Choroid plexus epithelial cell (primary cell): ENCODE measurements around the gene APOA5.
"Not testable (repeated sequence)": the region's sequence is repeated elsewhere in the genome, so short reads cannot be mapped to it uniquely, and the experiment has no call there.

Experiments used
- DNase-seq: peaks from one replicate; pipeline ENCODE4 v3.0.0-alpha.2; 2010; ENCODE audit warnings: low read depth
- H3K4me3 ChIP-seq: 2 replicates; pipeline ENCODE4 v1.5.1; 2011; ENCODE audit warnings: low read depth, mild to moderate bottlenecking, control low read depth, low read length, moderate library complexity
- CTCF ChIP-seq: conservative IDR thresholded peaks from 2 replicates; pipeline ENCODE4 v1.5.1; 2011; ENCODE audit warnings: low read depth, mild to moderate bottlenecking, control low read depth, inconsistent platforms, low read length, moderate library complexity

APOA5 gene

GRCh38 chr11:116807601-116808261, 16.1 kb upstream of the APOA5 start:
- DNase-seq: no peak
- no peak overlapping the region for H3K4me3 ChIP-seq
- TF ChIP-seq CTCF: no peak

DNA sequence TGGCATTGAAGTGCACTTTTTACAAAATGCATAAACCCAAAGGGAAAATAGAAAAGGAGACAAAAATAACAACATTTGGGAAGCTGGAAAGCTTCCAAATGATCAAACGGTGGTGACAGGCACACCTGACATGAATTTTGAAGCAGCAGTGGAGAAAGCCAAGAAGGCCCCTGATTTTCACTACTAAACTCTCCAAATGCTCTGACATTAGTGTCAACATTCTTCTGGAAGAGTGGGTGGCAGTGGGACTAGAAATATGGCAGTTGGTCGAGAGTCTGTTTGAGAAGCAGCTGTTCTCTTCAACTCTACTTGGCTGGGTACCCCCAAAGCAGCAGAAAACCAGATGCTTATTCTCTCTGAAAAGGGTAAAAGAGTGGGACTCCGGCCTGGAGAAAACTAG, 12.3 kb upstream of the APOA5 start:
- H3K4me3 ChIP-seq: no peak overlapping the region
- DNase-seq: no peak
- TF ChIP-seq CTCF: no peak

DNA sequence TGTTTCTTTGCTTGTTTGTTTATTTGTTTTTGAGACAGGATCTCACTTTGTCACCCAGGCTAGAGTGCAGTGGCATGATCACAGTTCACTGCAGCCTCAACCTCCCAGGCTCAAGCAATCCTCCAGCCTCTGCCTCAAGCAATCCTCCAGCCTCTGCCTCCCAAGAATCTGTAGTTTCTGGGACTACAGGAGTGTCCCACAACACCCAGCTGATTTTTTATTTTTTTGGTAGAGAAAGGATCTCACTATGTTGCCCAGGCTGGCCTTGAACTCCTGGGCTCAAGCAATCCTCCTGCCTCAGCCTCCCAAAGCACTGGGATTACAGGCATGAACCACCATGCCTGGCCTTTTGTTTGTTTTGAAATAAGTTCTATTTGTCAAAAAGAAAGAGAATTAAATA, 10.0 kb upstream of the APOA5 start:
- H3K4me3 ChIP-seq, DNase-seq: not testable (repeated sequence)

DNA sequence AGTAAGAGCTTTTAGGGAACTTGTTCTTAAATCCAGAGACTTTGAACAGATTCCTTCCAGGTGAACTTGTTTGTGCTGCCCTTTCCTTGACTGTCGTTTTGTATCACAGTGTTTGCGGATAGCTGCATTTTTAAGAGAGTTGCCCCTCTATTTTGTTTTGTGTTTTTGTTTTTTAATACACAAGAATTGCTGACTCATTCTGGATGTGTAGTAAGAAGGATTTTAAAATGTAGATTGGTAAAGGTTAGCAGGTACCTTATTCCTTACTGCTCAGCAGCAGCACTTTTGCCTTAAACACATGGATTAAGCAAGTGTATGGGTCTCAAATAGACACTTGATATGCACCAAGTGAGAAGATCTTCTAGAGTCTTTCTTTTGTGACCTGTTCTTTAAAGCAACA, 8.9 kb upstream of the APOA5 start:
- no peak overlapping the region for H3K4me3 ChIP-seq
- TF ChIP-seq CTCF: no peak
- no peak for DNase-seq

DNA sequence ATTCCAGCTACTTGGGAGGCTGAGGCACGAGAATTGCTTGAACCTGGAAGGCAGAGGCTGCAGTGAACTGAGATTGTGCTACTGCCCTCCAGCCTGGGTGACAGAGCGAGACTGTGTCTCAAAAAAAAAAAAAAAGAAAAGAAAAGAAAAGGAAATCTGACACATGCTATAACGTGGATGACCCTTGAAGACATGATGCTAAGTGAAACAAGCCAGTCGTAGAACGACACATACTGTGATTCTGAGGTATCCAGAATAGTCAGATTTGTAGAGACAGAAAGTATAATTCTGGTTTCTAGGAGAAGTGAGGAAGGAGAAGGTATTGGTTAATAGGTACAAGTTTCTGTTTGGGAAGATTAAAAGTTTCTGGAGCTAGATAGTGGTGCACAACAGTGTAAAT, 6.7 kb upstream of the APOA5 start:
- no peak for DNase-seq
- H3K4me3 ChIP-seq: no peak overlapping the region
- TF ChIP-seq CTCF: no peak

DNA sequence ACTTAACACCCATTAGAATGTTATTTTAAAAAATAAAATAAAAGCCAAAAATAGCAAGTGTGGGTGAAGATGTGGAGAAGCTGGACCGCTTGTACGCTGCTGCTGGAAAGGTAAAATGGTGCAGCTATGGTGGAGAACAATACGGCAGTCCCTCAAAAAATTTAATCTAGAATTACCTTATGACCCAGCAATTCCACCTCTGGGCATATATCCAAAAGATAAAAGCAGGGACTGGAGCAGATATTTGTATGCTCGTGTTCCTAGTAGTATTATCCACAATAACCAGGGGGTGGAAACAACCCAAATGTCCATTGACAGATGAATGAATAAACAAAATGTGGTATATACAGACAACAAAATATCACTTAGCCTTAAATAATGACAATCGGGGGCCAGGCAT, 6.1 kb upstream of the APOA5 start:
- no peak overlapping the region for H3K4me3 ChIP-seq
- no peak for TF ChIP-seq CTCF
- DNase-seq: no peak

DNA sequence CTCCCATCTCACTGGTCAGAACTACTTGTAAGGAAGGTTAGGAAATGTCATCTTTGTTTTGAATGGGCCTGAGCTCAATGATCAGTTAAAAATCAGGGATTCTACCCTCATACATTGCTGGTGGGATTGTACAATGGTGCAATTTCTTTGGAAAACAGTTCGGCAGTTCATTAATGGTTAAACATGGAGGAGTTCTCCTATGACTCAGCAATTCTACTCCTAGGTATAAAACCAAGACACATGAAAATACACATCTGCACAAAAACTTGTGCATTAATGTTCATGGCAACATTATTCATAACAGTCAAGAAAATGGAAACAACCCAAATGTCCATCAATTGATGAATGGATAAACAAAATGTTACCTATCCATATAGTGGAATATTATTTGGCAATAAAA, 4.9 kb upstream of the APOA5 start:
- TF ChIP-seq CTCF: no peak

More for the DNA sequence above, 4.9 kb upstream of the APOA5 start:
- H3K4me3 ChIP-seq: no peak overlapping the region
- no peak for DNase-seq
